HS-5 (cell line): ENCODE measurements around the gene BCAS4.
"Not testable (repeated sequence)": the region's sequence is repeated elsewhere in the genome, so short reads cannot be mapped to it uniquely, and the experiment has no call there.

Experiments used
- DNase-seq: peaks from one replicate; pipeline ENCODE4 v3.0.0-alpha.2; 2012; ENCODE audit warnings: low read depth

The BCAS4 gene

GRCh38 chr20:50876063-50876685 lies 81.3 kb downstream of the BCAS4 start:
- DNase-seq, result no peak

GRCh38 chr20:50876816-50877215 lies 82.0 kb downstream of the BCAS4 start:
- no peak for DNase-seq

GRCh38 chr20:50877232-50877743 lies 82.4 kb downstream of the BCAS4 start:
- no peak for DNase-seq

DNA sequence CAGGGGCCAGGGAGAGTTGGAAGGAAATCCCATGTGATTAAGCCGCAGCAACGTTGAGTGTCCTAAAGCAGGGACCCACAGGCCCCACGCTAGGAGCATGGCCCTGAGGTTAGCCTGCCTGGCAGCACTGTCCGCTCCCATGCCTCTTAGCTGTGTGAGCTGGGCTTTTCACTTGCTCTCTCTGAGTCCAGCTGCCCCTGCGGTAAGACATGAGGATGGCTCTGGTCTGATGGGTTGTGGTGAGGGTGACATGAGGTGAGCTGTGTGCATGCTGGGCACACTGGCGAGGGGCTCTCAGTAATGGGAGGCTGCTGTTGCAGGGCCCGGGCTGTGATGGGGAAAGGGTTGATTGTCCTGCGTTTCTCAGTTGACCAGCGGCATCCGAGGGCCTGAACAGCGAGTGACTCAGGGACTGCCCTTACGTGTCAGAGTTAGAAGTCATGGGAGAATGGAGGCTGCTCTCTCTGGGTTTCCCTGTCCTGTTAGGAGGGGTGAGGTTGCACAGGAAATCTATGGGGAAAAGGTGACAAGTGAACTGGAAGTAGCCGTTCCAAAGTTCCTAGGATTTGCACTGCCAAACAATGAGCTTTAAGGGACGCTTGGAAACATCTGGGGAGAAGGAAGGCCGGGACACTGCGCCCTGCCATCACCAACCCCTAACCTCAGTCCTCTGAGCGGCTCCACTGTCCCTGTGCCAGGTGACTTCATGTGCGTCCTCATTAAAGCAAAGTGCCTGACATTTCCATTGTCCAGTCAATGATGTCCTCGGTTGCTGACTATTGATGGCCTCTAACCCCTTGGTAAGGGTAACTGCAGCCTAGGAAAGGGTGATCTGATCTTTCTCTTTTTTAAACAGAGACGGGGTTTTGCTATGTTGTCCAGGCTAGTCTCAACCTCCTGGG lies 85.0 kb downstream of the BCAS4 start:
- no peak for DNase-seq

- DNase-seq, result not testable (repeated sequence)
Measured at GRCh38 chr20:50881759-50882424, 87.0 kb downstream of the BCAS4 start.

DNA sequence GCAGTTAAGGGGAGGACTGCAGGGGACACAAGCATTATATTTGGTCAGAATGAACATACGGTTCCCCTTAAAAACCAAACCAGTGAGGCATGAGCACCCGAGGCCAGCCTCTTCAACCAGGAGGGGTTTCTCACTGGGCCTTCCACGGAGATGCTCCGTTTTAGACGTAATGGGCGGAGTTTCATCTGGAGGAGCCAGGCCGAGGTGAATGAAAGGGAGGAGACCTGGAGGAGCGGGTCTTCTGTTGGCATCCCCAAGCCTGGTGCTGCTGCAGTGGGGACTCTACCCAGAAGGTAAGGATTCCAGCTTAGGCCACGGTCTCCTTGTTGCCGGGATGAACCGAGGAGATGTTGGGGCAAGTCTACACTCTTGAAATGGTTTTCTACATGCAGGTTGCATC lies 89.0 kb downstream of the BCAS4 start:
- no peak for DNase-seq

- no peak for DNase-seq
Measured at GRCh38 chr20:50885068-50885467, 90.2 kb downstream of the BCAS4 start.

DNA sequence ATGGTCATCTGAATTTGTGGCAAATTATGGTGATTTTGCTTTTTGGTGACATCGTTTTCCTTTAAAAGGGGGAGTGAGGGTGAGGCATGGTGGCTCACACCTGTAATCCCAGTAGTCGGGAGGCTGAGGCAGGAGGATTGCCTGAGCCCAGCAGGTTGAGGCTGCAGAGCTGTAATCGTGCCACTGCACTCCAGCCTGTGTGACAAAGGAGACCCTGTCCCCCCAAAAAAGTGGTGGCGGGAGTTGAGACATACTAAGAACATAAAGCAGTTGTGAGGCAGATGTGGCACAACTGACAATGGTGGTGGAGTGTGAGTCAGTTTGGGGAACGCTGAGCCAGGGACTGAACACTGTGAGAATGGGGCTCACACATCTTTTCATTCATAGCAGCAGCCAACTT lies 90.9 kb downstream of the BCAS4 start:
- DNase-seq, result no peak

GRCh38 chr20:50886184-50886790 lies 91.4 kb downstream of the BCAS4 start:
- DNase-seq, result no peak

DNA sequence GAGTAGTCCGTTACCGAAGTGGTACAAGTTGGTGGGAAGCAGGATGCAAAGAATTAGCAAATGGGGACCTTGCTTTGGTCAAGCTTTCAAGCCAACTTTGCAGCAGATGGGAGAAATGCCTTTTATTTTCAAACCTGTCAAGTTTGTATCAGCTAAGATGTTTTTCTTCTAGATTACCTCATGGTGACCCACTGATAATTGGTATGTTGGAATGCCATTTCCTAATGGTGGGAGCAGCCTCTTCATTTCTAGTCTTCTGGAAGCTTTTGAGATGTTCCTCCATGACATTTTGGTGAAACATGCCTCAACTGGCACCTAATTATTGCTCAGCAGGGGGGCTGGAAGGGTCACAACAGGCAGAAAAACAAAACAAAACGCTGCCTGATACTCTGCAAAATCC lies 92.7 kb downstream of the BCAS4 start:
- no peak for DNase-seq

- no peak for DNase-seq
Measured at GRCh38 chr20:50891138-50891537, 96.3 kb downstream of the BCAS4 start.

GRCh38 chr20:50892394-50892793 lies 97.5 kb downstream of the BCAS4 start:
- DNase-seq, result no peak

DNA sequence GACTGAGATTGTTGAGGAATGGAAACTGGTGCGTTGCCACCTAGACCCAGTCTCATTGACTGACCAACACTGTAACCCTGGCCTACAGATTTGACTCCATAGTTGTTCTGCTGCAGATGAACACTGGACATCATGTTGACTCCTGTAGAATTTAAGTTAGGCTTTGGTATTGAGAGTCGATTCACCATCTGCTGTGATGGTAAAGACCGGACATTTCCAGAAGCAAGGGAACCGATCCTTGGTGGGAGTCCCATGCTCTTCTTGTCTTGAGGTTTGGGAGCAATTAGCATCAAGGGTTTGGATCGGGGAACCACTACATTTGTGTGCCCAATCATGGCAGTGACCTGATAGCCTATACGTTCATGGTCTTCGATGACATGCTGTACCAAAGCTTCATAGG lies 98.8 kb downstream of the BCAS4 start:
- DNase-seq, result no peak

GRCh38 chr20:50895111-50895830 lies 100.4 kb downstream of the BCAS4 start:
- no peak for DNase-seq

- no peak for DNase-seq
Measured at GRCh38 chr20:50898475-50898874, 103.6 kb downstream of the BCAS4 start.

DNA sequence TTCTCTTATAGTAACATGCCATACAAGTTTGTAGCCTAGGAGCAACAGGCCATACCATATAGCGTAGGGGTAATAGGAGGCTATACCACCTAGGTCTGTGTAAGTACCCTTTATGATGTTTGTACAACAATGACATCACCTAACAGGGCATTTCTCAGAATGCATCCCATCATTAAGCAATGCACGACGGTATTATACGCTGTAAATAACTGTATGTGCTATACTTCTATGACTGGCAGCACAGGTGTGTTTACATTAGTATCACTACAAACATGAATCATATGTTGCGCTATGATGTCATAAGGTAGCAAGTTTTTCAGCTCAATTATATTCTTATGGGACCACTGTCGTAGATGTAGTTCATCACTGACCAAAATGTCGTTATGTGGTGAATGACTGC lies 105.4 kb downstream of the BCAS4 start:
- no peak for DNase-seq

DNA sequence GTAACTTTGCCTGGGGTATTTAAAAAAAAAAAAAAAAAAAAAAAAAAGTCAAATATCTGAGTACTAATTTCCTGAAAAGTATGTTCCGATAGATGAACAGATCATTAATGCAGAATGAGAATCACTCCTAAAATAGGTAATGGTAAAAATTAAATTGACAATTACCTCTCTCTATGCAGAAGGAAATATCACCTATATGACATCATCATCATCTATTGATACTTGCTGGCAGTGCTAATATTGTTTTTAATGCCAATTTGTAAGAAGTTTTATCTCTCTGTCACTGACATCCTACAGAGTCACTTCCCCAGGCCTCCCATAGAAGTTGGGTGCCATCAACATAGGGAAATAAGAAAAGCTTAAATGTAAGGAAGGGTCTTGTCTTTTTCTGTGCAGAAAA lies 106.4 kb downstream of the BCAS4 start:
- DNase-seq, result no peak

GRCh38 chr20:50903353-50904051 lies 108.6 kb downstream of the BCAS4 start:
- DNase-seq, result no peak

- DNase-seq, result no peak
Measured at GRCh38 chr20:50904067-50904570, 109.3 kb downstream of the BCAS4 start.

DNA sequence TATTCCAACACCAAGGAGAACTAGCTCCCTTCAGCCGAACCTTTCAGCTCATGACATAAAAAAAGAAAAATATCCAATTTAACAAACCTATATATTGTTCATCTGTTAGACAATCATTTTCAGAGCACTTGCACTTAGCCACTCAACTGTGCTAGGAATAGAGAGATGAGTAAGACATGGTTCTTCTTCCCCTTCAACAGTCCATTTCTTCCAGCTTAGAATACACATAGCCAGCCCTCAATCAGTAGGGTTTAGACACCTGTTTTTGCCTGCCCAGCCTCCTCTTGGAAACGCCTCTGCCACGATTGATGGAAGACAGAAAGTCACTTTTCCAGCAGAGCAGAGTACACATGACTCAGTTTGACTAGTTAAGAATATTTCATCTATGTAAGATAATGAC lies 114.6 kb downstream of the BCAS4 start:
- DNase-seq, result no peak

GRCh38 chr20:50911030-50911429 lies 116.2 kb downstream of the BCAS4 start:
- DNase-seq, result peak; percentile 94
